ENCODE measurements around the gene TMEM91. TPM values are rescaled to one million over a fixed set of nuclear protein-coding genes. Genes with fewer than 3 reads are reported as not detected.

The TMEM91 gene
- polyA plus RNA-seq, 1 donor (not counting 4 experiments of a cell fraction or from before 2014, with no cell fraction given), result 6.3 TPM

GRCh38 chr19:41352279-41352608 is 24.1 kb upstream of the TMEM91 start:
- Histone ChIP-seq H3K27ac (ENCODE audit: control insufficient read depth, insufficient read depth, low read length) (peak overlapping the region; percentile 69), H3K4me1 (ENCODE audit: control insufficient read depth, extremely low read depth, insufficient read depth, low read length) (peaks cover 7% of the 10 kb centered on the region), H3K9ac (ENCODE audit: control insufficient read depth, extremely low read depth, insufficient read depth, low read length) (peak overlapping the region; percentile 77), H3K9me3 (ENCODE audit: control insufficient read depth, low read depth, low read length) (no peaks in the 10 kb centered on the region), H3K4me2 (ENCODE audit: control insufficient read depth, extremely low read depth, insufficient read depth, low read depth, low read length) (peak overlapping the region; percentile 99), H4K20me1 (ENCODE audit: control insufficient read depth, extremely low read depth, insufficient read depth, low read length) (peaks cover 3% of the 10 kb centered on the region), H3K79me2 (ENCODE audit: control insufficient read depth, insufficient read depth, low read length) (peaks cover 37% of the 10 kb centered on the region), H3K9me1 (ENCODE audit: control insufficient read depth, extremely low read depth, insufficient read depth, low read length) (peaks cover 5% of the 10 kb centered on the region), H3K27me3 (ENCODE audit: control insufficient read depth, extremely low read depth, insufficient read depth, low read length) (no peaks in the 10 kb centered on the region), H3K4me3 (ENCODE audit: control insufficient read depth in 2 of 3, extremely low read depth in 1 of 3, insufficient read depth in 2 of 3, low read depth in 1 of 3, low read length in 3 of 3) (peak overlapping the region; percentile 68 to 87 (median 86)), H2AFZ (ENCODE audit: control insufficient read depth, low read length) (peak overlapping the region; percentile 44), H3K36me3 (ENCODE audit: control insufficient read depth in 2 of 2, extremely low read depth in 1 of 2, insufficient read depth in 2 of 2, low read length in 2 of 2) (peaks cover 2 to 14% of the 10 kb centered on the region in 2 experiments)
- dilution Hi-C loops (cut with MboI; ENCODE audit: extremely low pct_ligation_motif_present, low sequenced_read_pairs), result no loop called here
- DNase-seq (ENCODE audit: low read depth, low spot score), result no peak
- FAIRE-seq, result no peak
- TF ChIP-seq EZH2 (IDR thresholded peaks at IDR 0.05; ENCODE audit: low read length), result no peak
- TF ChIP-seq, protein P1, sequence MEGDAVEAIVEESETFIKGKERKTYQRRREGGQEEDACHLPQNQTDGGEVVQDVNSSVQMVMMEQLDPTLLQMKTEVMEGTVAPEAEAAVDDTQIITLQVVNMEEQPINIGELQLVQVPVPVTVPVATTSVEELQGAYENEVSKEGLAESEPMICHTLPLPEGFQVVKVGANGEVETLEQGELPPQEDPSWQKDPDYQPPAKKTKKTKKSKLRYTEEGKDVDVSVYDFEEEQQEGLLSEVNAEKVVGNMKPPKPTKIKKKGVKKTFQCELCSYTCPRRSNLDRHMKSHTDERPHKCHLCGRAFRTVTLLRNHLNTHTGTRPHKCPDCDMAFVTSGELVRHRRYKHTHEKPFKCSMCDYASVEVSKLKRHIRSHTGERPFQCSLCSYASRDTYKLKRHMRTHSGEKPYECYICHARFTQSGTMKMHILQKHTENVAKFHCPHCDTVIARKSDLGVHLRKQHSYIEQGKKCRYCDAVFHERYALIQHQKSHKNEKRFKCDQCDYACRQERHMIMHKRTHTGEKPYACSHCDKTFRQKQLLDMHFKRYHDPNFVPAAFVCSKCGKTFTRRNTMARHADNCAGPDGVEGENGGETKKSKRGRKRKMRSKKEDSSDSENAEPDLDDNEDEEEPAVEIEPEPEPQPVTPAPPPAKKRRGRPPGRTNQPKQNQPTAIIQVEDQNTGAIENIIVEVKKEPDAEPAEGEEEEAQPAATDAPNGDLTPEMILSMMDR (optimal IDR thresholded peaks at IDR 0.05 in 1 of 3, IDR thresholded peaks at IDR 0.05 in 1 of 3, conservative IDR thresholded peaks at IDR 0.05 in 1 of 3; ENCODE audit: extremely low read depth in 1 of 3, insufficient read depth in 2 of 3, low read length in 3 of 3), result no peak

DNA sequence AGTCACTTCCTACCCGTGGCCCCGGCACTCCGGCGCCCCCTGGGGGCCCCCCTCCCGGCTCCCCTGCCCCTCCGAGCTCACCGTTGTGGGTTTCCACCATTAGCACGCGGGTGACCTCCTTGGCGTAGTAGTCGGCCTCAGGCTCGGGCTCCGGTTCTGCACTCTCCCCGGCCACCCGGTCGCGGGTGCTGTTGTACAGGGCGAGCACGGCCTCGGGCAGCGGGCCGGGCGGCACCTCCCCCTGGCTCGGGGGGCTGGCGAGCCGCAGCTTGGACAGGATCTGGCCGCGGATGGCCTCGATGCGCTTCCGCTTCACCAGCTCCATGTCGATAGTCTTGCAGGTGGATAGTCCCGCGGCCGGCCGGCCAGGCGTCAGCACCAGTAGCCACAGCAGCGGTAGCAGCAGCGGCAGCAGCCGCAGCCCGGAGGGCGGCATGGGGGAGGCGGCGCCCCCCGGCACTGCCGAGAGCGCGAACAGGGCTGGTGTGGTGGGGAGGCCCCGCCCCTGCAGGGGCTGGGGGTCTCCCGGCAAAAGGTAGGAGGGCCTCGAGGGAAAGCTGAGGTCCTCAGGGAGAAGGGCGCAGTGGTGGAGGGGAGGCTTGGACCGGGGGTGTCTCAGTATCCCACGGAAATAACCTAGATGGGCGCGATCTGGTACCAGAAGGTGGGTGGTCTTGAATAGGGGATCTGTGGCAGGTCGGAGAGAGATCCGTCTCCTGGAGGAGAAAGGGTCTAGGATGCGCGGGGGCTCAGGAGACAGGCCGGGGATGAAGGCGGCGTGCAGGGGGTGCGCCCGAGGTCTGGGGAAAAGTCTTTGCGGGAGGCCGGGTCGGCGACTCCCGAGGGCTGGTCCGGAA is 23.5 kb upstream of the TMEM91 start:
- dilution Hi-C loops (cut with MboI; ENCODE audit: extremely low pct_ligation_motif_present, low sequenced_read_pairs), result no loop called here
- Histone ChIP-seq H3K9me1 (ENCODE audit: control insufficient read depth, extremely low read depth, insufficient read depth, low read length) (peaks cover 5% of the 10 kb centered on the region), H3K79me2 (ENCODE audit: control insufficient read depth, insufficient read depth, low read length) (peaks cover 37% of the 10 kb centered on the region), H3K9ac (ENCODE audit: control insufficient read depth, extremely low read depth, insufficient read depth, low read length) (peak overlapping the region; percentile 77), H3K4me3 (ENCODE audit: control insufficient read depth in 2 of 3, extremely low read depth in 1 of 3, insufficient read depth in 2 of 3, low read depth in 1 of 3, low read length in 3 of 3) (peak overlapping the region; percentile 68 to 87 (median 86)), H2AFZ (ENCODE audit: control insufficient read depth, low read length) (peak overlapping the region; percentile 46), H3K4me2 (ENCODE audit: control insufficient read depth, extremely low read depth, insufficient read depth, low read depth, low read length) (peak overlapping the region; percentile 99), H3K36me3 (ENCODE audit: control insufficient read depth in 2 of 2, extremely low read depth in 1 of 2, insufficient read depth in 2 of 2, low read length in 2 of 2) (peaks cover 2 to 13% of the 10 kb centered on the region in 2 experiments), H3K4me1 (ENCODE audit: control insufficient read depth, extremely low read depth, insufficient read depth, low read length) (peaks cover 7% of the 10 kb centered on the region), H3K27me3 (ENCODE audit: control insufficient read depth, extremely low read depth, insufficient read depth, low read length) (no peaks in the 10 kb centered on the region), H4K20me1 (ENCODE audit: control insufficient read depth, extremely low read depth, insufficient read depth, low read length) (peaks cover 3% of the 10 kb centered on the region), H3K27ac (ENCODE audit: control insufficient read depth, insufficient read depth, low read length) (peak overlapping the region; percentile 69), H3K9me3 (ENCODE audit: control insufficient read depth, low read depth, low read length) (no peaks in the 10 kb centered on the region)
- TF ChIP-seq, protein P1 (optimal IDR thresholded peaks at IDR 0.05 in 1 of 3, IDR thresholded peaks at IDR 0.05 in 1 of 3, conservative IDR thresholded peaks at IDR 0.05 in 1 of 3; ENCODE audit: extremely low read depth in 1 of 3, insufficient read depth in 2 of 3, low read length in 3 of 3), result peak; percentile 44 to 62 (median 57)
- TF ChIP-seq EZH2 (IDR thresholded peaks at IDR 0.05; ENCODE audit: low read length), result no peak
- DNase-seq (ENCODE audit: low read depth, low spot score), result no peak
- FAIRE-seq, result no peak

All from keratinocyte (primary cell).